Adrenal gland (tissue), 5 donors: Measurements from ENCODE around the gene RAB5IF.

Experiments used
- CTCF ChIP-seq, 6 experiments: fragments of 450-650 bp in 4 of 6; fragments of 200-600 bp in 2 of 6; sonication (generic) in 1 of 6; IDR thresholded peaks; 1 replicate in 5 of 6; 2 replicates in 1 of 6; pipeline versions ENCODE4 v1.5.1 to v1.8.0; 2016 to 2021; ENCODE audit warnings: antibody characterized with exemption in 6 of 6, mild to moderate bottlenecking in 2 of 6, moderate library complexity in 1 of 6
- POLR2A ChIP-seq, 2 donors: fragments of 450-650 bp; IDR thresholded peaks; one replicate each; pipeline ENCODE4 v1.6.1; 2017; ENCODE audit warnings: antibody characterized with exemption in 2 of 2, mild to moderate bottlenecking in 2 of 2, moderate library complexity in 1 of 2
- donor health status: DM: no; HTN: no; CAD: no.

DNA sequence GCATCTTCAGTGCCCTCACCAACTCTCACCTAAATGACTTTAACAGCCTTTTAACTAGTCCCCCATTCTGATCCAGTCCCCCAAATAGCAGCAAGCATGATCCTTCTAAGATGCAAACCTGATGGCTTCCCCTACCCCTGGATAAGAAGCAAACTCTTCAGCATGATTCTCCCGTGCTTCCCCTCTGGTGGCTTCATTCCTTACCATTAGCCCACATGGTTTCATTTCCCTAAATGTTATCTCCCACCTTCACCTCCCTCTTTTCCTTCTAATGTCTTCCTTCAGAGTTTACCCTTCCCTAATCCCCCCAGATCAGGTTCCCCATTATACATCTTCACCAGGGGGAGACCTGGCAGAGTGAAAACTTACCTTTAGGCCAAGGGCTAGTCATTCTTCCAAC, 4.0 kb upstream of the RAB5IF start:
- TF ChIP-seq CTCF (IDR thresholded peaks at IDR 0.05): no peak
- no peak for TF ChIP-seq POLR2A (IDR thresholded peaks at IDR 0.05)
